Left lung (tissue), 10 donors: Measurements from ENCODE around the gene NDUFS8. TPM values are rescaled to one million over a fixed set of nuclear protein-coding genes. Genes with fewer than 3 reads are reported as not detected.

Experiments used
- ATAC-seq: fragments of 200-7000 bp; cut with Tn5 transposase; one replicate; pipeline ENCODE4 v1.9.1; 2020; ENCODE audit warnings: moderate library complexity
- DNase-seq, 4 donors: peaks; one replicate each; pipeline ENCODE4 v3.0.0-alpha.2; 2013 to 2020
- H3K27ac ChIP-seq, 2 donors: fragments of 200-600 bp; sonication (generic) in 1 of 2; one replicate each; pipeline versions ENCODE4 v1.5.0 to v1.8.0; 2020 to 2021
- H3K27me3 ChIP-seq, 2 donors: fragments of 200-600 bp; sonication (generic) in 1 of 2; one replicate each; pipeline versions ENCODE4 v1.5.0 to v1.8.0; 2020 to 2021
- H3K36me3 ChIP-seq, 2 donors: fragments of 200-600 bp; sonication (generic) in 1 of 2; one replicate each; pipeline versions ENCODE4 v1.5.0 to v1.8.0; 2020 to 2021
- H3K4me1 ChIP-seq, 2 donors: fragments of 200-600 bp; one replicate each; pipeline ENCODE4 v1.8.0; 2021
- H3K4me3 ChIP-seq, 2 donors: fragments of 200-600 bp; sonication (generic) in 1 of 2; one replicate each; pipeline versions ENCODE4 v1.5.0 to v1.8.0; 2020 to 2021; ENCODE audit warnings: mild to moderate bottlenecking in 1 of 2
- H3K9me3 ChIP-seq, 2 donors: fragments of 200-600 bp; sonication (generic) in 1 of 2; one replicate each; pipeline versions ENCODE4 v1.5.0 to v1.8.0; 2020 to 2021
- intact Hi-C, 2 donors: fragments of 100-400 bp; cut with DNase I; formaldehyde crosslinking; loops; one replicate each; pipeline versions ENCODE4 v1.11.2 to v1.14.2; 2022
- polyA plus RNA-seq, 6 donors: library from polyadenylated mRNA; unstranded; fragments of 120-200 nt; gene quantifications; one replicate each; pipeline ENCODE4 v1.2.1, GENCODE V29; 2013; ENCODE audit not compliant: insufficient read length in 6 of 6
- total RNA-seq, 2 donors: library from RNA; stranded (reverse); fragmentation: NEBNext Ultra II Directional; extraction: Animal tissue kit (Norgen Biotek cat#: 25700); gene quantifications; one replicate each; pipeline ENCODE4 v1.2.1, GENCODE V29; 2021
- TF ChIP-seq, protein P1 (sequence below), 2 donors: fragments of 200-600 bp; sonication (generic) in 1 of 2; IDR thresholded peaks; one replicate each; pipeline versions ENCODE4 v1.5.0 to v1.8.0; 2021; ENCODE audit warnings: antibody characterized with exemption in 2 of 2
- donor health status: DM: no; HTN: yes; CAD: no.
- donor health status: DM: no; HTN: no; CAD: no.

Gene NDUFS8
- total and polyA plus RNA-seq, 8 donors, result 44.8 to 151 (median 57.5) TPM

GRCh38 chr11:68047437-68048290 is 17.2 kb downstream of the NDUFS8 start:
- H3K4me3 ChIP-seq, result no peak overlapping the region
- intact Hi-C loops, result no loop called here
- no peaks in the 10 kb centered on the region for H3K27me3 ChIP-seq
- no peak for ATAC-seq
- no peaks in the 10 kb centered on the region for H3K9me3 ChIP-seq
- TF ChIP-seq, protein P1, sequence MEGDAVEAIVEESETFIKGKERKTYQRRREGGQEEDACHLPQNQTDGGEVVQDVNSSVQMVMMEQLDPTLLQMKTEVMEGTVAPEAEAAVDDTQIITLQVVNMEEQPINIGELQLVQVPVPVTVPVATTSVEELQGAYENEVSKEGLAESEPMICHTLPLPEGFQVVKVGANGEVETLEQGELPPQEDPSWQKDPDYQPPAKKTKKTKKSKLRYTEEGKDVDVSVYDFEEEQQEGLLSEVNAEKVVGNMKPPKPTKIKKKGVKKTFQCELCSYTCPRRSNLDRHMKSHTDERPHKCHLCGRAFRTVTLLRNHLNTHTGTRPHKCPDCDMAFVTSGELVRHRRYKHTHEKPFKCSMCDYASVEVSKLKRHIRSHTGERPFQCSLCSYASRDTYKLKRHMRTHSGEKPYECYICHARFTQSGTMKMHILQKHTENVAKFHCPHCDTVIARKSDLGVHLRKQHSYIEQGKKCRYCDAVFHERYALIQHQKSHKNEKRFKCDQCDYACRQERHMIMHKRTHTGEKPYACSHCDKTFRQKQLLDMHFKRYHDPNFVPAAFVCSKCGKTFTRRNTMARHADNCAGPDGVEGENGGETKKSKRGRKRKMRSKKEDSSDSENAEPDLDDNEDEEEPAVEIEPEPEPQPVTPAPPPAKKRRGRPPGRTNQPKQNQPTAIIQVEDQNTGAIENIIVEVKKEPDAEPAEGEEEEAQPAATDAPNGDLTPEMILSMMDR (IDR thresholded peaks at IDR 0.05), result no peak
- DNase-seq, result peak in 1 of 4 donors; percentile 29
- H3K4me1 ChIP-seq, result no peaks in the 10 kb centered on the region
- peaks cover 0 to 100% of the 10 kb centered on the region in 2 donors for H3K36me3 ChIP-seq
- H3K27ac ChIP-seq, result no peak overlapping the region

DNA sequence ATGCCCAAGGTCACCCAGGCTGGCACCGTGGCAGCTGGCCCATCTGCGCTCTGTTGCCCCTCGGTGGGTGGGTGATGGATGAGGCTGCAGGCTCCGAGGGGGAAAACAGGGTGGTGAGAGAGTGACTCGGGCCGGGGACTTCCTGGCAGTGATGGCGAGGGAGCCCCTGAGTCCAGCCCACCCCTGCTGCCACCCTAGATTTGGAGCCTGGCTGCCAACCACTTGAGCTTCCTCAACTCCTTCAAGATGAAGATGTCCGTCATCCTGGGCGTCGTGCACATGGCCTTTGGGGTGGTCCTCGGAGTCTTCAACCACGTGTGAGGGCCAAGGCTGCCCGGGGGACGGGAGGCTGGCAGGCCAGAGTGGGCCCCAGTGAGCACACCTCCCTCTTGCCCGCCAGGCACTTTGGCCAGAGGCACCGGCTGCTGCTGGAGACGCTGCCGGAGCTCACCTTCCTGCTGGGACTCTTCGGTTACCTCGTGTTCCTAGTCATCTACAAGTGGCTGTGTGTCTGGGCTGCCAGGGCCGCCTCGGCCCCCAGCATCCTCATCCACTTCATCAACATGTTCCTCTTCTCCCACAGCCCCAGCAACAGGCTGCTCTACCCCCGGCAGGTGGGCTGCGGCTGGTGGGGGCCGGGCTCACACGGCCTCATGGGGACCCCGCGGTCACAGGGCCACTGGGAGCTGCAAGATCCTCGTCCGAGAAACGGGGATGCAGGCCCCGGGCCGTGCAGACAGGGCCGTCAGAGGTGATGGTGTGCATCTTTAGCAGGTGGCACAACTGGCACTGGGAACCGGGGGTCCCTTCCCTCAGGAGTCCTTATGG is 18.4 kb downstream of the NDUFS8 start:
- H3K36me3 ChIP-seq, result peaks cover 0 to 100% of the 10 kb centered on the region in 2 donors
- intact Hi-C loops, result no loop called here
- no peak for ATAC-seq

DNA sequence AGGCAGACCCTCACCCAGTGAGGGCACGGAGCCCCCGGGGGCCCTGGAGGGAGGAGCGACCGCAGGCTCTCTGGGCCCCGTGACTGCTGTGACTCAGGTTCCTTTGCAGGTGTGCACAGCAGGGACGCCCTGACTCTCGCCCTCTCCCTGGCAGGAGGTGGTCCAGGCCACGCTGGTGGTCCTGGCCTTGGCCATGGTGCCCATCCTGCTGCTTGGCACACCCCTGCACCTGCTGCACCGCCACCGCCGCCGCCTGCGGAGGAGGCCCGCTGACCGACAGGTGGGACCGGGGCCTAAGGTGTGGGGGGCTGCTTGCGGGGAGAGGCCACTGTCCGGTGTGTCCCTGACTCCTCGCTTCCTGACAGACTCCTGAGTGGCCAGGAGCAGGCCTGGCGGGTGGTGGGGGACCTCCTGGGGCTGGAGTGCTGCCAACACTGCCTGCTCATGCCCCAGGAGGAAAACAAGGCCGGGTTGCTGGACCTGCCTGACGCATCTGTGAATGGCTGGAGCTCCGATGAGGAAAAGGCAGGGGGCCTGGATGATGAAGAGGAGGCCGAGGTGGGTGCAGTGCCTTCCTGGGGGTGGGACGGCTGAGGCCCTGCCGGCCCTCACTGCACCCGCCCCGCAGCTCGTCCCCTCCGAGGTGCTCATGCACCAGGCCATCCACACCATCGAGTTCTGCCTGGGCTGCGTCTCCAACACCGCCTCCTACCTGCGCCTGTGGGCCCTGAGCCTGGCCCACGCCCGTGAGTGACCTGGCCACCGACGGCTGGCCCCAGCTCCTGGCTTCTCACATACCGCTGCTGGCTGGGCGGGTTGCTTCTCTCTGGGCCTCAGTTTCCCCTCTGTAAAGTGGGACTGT is 19.3 kb downstream of the NDUFS8 start:
- Histone ChIP-seq H3K4me3 (no peak overlapping the region), H3K27ac (no peak overlapping the region), H3K36me3 (peaks cover 0 to 98% of the 10 kb centered on the region in 2 donors), H3K9me3 (no peaks in the 10 kb centered on the region), H3K27me3 (no peaks in the 10 kb centered on the region), H3K4me1 (no peaks in the 10 kb centered on the region)
- intact Hi-C loops, result no loop called here
- no peak for ATAC-seq
- DNase-seq, result no peak
- TF ChIP-seq, protein P1 (IDR thresholded peaks at IDR 0.05), result no peak

More for the DNA sequence above, 18.4 kb downstream of the NDUFS8 start:
- no peak overlapping the region for H3K27ac ChIP-seq
- no peaks in the 10 kb centered on the region for H3K9me3 ChIP-seq
- peak in 1 of 4 donors; percentile 30 for DNase-seq
- H3K4me3 ChIP-seq, result no peak overlapping the region
- TF ChIP-seq, protein P1 (IDR thresholded peaks at IDR 0.05), result no peak
- H3K4me1 ChIP-seq, result no peaks in the 10 kb centered on the region
- no peaks in the 10 kb centered on the region for H3K27me3 ChIP-seq

GRCh38 chr11:68050371-68050841 is 19.9 kb downstream of the NDUFS8 start:
- Histone ChIP-seq H3K36me3 (peaks cover 0 to 96% of the 10 kb centered on the region in 2 donors), H3K9me3 (no peaks in the 10 kb centered on the region), H3K4me3 (no peak overlapping the region), H3K27ac (no peak overlapping the region), H3K4me1 (no peaks in the 10 kb centered on the region), H3K27me3 (no peaks in the 10 kb centered on the region)
- ATAC-seq, result no peak
- intact Hi-C loops, result no loop called here
- no peak for DNase-seq
- TF ChIP-seq, protein P1 (IDR thresholded peaks at IDR 0.05), result no peak
